AML-193 (cell line): ENCODE data around the gene CTDNEP1.

Experiments
- DNase-seq, 2 experiments: peaks; one replicate each; lab custom pipeline; 2025; lab: John Stamatoyannopoulos, UW

The CTDNEP1 gene

DNA sequence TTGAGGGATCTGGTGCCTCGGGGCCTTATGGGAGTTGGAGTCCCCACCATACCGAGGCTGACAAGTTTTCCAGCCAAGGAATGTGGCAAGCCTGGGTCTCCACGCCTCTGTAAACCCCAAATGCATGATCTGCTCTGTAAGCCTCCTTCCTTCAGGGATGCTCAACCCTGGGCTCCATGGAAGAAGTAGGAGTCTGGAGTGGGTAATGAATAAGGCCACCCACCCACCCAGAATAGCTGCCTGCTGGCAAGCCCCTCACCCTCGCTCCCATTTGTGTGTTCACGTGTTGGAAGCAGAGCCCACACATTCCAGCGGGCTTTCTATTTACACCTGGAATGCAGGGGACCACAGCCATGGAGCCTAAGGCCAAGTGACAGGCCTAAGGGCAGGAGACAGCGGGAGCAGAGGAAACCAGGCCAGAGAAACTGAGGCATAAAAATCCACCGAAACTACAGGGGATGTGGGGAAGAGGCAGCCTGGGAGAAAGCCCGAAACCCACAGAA is 36.3 kb downstream of the CTDNEP1 start:
- no peak for DNase-seq

DNA sequence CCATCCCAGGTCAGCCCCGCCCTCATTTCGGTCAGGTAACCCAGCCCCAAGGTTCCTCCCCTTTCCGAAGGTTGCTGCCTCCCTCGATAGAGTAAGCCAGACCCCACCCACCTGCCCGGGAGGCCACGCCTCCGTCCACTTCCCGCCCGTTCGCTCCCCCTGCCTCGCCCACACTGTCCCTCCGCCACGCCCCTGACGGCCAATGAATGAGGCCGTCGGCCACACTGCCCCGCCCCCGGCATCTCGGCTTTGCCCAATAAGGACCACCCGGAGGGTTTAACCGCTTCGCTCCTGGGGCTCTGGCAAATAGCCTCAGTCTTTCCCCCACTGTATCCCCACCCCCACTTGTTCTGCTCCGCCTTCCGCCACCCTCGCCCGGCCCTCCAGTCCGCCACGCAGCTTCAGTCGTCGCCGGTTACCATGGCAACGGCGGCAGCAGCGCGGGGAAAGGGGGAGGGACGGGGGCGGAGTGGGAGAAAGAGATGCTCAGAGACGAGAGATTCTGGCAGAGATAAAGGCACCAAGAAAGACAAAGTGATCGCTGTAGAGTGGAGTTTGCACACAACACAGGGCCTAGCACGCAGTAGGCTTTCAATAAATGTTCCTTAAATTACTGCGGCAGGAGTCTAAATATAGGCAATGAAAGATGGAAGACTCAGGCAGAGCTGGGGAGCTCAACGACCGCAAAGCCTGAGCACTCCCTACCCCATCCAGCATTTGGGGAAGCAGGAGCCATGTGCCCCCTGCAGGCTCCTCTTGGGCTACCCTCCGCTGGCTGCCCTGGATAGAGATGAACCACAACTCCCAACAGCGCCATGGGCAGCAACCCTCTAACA is 37.0 kb downstream of the CTDNEP1 start:
- DNase-seq, result peak; percentile 70 to 73

DNA sequence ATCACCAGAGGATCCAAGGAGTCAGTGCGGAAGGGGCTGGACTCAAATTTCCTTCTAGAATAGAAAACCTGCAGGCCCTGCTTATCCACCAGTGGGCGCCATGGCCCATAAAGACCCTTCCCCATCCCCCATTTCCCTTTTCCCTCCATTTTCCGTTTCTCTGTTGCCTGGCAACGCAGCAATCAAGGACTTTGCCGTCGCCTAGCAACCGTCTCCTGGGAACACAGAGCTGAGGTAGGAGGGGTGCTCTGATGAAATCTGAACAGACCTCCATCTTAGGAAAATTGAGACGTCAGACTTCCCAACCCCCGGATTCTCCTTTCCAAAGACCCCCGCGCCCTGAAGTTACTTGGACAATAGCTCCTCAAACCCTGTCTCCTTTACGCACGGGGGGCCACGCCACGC is 37.6 kb downstream of the CTDNEP1 start:
- peak; percentile 26 to 27 for DNase-seq

DNA sequence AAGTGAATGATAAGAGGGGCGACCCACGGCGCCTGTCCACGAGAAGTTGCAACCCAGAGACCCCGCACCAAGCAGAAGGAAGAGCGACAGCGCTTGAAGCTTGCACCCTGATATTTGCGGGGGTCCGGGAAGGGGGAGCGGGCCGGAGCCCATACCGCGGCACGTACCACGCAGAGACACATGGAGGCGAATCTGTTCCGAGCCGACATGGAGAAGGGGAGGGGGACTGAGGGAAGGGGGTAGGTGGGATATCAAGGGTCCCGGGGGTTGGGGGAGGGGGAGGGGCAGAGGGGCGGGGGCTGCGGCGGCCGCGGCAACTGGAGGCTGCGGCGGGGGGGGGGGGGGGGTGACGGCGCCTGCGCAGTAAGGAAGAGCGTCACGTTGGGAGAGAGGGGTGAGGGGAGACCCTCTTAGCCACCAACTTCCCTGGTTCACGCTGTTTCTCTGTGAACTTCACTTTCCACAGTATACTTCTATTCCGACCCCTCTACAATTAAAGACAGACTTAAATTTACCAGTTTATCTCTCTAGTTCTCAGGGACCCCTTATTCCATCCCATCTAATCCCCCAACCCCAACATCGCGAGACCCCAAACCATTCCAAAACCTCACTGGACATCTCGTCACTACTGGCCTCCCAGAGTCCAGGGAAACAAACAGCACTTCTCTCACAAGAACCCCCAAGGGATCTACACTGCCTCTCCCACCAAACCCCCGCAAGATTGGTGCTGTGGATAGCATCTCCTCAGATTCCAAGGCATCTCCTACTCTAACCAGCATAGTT is 39.9 kb downstream of the CTDNEP1 start:
- no peak for DNase-seq

DNA sequence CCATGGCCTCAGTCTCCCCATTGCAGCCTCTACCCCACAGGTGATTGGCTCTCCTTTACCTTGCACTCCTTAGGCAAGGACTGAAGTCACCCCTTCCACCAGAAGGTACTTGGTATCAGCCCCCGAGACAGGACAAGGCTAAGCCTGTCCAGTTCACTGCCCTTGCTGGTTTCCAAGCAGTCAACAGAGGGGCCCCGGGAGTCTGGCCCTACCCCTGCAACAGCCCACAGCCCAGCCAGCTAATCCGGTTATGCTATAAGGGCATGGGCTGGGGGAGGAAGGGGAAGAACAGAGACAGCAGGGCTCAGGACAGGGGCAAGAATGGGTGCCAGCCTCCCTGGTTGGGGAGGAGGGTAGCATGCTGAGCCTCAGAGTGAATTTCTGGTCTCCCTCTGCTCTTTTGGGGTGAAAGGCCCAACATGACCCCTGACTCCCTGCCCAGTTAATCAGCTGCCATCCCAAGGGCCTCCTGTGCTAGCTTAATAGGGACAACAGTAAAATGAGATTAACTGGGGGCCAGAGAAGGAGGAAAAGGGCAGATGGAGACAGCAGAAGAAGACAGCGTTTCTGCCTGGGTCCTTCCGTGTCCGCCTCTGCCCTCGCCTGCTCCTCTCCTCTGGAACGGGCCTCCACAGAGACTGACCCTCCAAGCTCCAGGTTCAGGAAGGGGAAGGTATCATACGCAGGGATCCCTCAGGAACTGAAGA is 42.6 kb downstream of the CTDNEP1 start:
- DNase-seq, result no peak

DNA sequence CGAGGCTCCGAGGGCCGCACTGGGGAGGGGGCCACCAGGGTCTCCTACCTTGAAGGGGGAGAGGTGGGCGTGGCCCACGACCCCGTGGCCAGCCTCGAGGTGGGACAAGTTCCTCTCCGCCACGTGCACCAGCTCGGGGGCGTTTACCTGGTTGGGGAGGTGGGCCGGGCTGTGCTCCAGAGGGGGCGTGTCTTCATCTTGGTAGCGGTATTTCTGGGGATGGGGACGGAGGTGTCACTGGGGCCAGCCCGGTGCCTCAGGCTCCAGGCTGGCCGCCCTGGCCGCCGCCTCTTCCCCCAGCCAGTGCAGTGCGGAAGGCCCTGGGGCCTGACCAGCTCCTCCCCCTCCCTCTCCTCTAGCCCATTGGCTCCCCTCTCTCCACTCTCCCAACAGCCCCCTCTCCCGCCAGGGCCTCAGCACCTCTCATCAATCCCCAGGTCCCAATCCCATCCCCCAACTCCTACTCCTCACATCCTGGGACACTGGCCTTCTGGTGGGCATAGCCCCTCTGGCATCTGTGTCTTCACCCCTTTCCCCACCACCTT is 43.4 kb downstream of the CTDNEP1 start:
- no peak for DNase-seq

DNA sequence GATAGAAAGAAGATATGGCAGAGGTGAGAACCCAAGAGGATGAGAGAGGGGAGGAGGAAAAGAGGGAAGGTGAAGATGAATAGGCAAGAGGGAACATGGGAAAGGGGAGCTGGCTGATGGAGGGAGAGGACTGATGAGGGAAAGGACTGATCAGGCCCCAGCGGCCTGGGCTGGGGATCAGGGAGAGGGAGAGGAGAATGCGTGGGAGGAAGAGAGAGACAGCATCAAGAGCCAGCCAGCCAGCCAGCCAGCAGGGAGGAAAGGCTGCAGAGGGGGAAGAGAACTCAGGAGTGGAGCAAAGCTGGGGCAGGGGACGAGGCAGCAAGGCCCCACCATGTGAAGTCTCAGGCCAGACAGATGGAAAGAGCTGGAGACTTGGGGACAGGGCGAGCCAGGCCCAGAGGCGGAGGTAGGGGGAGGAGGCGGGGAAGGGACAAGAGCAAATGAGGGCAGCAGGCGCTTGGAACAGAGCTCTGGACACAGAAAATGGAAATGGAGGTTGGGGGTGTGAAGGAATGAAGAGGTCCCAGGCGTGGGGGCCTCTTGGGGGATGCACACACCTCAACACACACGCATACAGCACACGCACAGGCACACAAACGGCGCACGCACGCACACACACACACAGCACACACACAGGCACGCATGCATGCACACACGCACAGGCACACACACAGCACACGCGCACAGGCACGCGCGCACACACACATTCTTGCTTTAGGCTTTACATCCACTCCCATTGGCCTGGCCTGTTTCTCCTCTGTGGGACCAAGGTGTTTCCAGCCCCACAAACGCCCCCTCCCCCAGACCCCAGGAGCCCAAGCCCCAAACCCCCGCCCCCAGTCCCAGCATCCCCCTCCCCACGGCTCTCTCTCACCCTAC is 44.2 kb downstream of the CTDNEP1 start:
- DNase-seq, result no peak

DNA sequence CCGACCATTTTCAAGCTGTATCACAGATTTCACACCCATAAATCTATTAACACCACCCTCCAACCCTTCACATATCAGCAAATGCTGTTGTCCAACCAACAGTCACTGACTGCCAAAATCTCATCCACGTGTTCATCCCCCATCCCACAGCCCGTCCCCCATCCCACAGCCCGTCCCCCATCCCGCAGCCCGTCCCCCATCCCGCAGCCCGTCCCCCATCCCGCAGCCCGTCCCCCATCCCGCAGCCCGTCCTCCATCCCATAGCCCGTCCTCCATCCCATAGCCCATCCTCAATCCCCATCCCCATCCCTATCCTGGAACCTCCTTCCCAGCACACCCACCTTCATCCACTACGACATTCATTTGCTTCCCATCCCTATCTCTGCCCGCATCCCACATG is 46.0 kb downstream of the CTDNEP1 start:
- no peak for DNase-seq

DNA sequence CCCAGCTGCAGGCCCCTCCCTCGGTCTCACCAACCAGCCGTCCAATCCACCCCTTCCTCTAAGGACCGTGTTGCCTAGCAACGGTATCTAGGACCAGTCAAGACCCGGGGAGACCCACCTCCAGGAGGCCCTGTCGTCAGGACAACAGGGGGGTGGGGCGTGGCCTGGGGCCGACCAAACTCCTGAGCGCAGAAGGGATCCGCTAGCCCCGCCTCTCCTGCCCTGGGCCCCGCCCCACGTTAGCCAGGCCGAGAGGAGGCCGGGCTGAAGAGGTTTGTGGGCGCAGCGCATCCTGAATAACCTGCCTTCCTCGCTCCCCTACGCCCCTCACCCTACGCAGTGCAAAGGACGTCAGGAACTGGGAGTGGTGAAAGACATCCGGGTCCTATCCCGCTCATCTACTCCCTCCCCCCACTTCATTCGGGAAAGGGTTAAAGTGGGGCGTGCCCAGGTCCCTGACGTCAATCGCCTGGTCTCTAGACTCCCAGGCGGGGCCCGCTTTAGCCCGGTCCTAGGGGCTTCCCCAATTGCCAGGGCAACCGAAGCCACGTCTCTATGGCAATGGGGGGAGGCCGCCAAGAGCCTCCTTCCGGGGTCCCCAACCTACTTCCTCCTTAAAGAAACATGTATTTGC is 46.6 kb downstream of the CTDNEP1 start:
- no peak for DNase-seq

DNA sequence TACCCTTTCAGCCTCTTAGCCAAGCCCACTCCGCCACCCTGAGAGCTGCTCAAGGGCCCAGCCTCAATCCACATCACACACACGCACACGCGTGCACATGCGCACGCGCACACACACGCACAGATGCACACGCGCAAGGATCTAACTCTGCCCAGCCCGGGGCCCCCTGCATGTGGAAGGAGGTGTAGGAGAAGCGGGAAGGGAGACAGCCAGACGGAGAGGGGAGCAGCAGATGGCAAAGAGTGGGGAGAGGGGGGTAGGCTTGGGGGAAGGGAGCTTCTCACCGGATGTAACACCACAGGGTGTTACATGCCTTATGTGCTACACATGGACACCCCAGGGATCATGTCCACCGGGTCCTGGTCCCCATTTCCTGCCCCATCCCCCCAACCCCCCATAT is 47.2 kb downstream of the CTDNEP1 start:
- no peak for DNase-seq

DNA sequence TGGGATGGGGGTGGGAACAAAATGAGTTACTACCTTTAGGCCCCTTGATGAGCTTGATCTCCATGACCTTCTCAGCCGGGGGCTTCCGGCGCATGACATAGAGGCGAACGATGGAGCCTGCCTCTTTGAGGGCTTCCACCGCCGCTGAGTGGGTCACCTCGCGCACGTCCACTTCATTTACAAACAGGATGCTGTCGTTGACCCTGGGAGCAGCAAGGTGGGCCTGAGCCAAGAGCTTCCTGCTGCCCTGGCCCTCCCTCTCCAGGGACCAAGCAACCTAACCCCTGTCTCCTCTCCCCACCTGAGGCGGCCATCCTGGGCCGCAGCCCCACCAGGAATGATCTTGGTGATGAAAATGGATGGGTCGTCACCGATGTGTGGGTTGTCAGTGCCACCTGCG is 48.1 kb downstream of the CTDNEP1 start:
- DNase-seq, result no peak

DNA sequence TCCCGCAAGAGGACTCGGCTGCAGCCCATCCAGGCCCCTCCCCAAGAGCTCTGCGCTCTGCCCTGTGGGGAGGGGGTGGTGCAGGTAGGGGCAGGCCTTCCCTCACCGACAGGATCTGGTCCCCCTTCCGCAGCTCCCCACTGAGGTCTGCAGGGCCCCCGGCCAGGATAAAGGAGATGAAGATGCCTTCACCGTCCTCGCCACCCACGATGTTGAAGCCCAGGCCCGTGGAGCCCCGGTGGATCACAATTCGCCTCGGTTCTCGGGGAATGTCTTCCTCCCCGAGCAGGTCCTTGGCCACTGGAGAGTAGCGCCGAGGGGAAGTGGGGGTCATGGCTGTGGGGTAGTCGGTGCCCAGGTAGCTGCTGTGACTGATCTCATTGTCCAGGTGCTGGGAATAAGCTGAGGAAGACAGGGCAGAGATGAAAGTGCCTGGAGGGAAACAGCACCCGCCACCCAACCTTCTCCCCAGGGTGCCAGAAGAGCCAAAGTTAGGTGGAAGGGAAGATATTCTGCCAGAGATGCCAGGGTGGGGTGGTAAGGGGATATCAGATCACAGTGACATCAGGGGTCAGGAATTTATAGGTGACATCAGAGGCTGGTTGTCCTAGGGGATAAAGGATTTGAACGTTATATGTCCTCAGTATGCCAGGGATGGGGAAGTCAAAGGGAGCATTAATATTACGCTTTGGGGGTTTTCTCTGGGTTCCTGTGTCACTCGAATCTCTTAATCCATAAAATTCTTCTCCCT is 54.7 kb downstream of the CTDNEP1 start:
- no peak for DNase-seq

DNA sequence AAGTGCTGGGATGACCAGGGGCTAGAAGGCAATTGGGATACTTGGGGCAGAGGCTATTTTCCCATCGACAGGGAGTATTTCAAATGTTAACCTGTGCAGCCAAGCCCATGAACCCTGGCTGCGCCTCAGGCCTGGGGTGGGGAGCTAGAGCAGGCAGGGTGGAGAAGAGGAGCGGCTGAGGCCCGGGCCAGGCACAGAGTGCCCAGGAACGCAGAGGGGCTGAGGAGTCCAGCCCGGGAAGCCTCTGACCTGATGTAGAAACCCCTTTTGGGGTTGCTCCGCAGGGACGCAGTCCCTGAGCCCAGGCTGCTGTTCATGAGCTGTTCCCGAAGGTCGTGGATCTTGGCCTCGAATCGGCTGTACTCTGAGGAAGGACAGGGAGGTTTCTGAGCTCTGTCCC is 55.6 kb downstream of the CTDNEP1 start:
- DNase-seq, result no peak
